H1 (cell line): Measurements from ENCODE around the gene ARHGEF10L. TPM values are rescaled to one million over a fixed set of nuclear protein-coding genes. Genes with fewer than 3 reads are reported as not detected.

Source experiments
- ATF3 ChIP-seq: IDR thresholded peaks from 2 replicates; pipeline ENCODE4 v1.6.1; 2011; ENCODE audit warnings: low read depth, mild to moderate bottlenecking, low read length; ENCODE audit not compliant: insufficient read depth
- CTBP2 ChIP-seq: IDR thresholded peaks from 2 replicates; pipeline ENCODE4 v1.7.0; 2011; ENCODE audit warnings: borderline replicate concordance, mild to moderate bottlenecking, moderate library complexity, mixed read lengths, low read length; ENCODE audit not compliant: insufficient read depth, insufficient read length
- NANOG ChIP-seq: IDR thresholded peaks from 2 replicates; pipeline ENCODE4 v1.6.1; 2011; ENCODE audit warnings: low read length, low read depth, mild to moderate bottlenecking, inconsistent platforms; ENCODE audit not compliant: insufficient read depth, poor library complexity, severe bottlenecking
- polyA plus RNA-seq, 7 experiments: library from polyadenylated mRNA; depleted of rRNA in 3 of 7; stranded (reverse) in 5 of 7; unstranded in 2 of 7; fragments of >200 nt in 5 of 7; fragments of 200-250 nt in 2 of 7; gene quantifications; 1 replicate in 5 of 7; 2 replicates in 1 of 7; 4 replicates in 1 of 7; pipeline versions ENCODE4 v1.2.1 to v1.2.3, GENCODE V29; 2011 to 2013; ENCODE audit warnings: missing spikeins in 2 of 7, mixed read lengths in 2 of 7
- total RNA-seq: library from RNA; stranded (reverse); fragmentation: NEBNext Ultra II Directional; extraction: Animal tissue kit (Norgen Biotek cat#: 25700); gene quantifications from 2 replicates; pipeline ENCODE4 v1.2.1, GENCODE V29; 2021

The ARHGEF10L gene
- total and polyA plus RNA-seq, 2 of the 8 experiments (the other 6 are each of a cell fraction or from before 2014, with no cell fraction given) = 33.6 to 39.6 TPM

DNA sequence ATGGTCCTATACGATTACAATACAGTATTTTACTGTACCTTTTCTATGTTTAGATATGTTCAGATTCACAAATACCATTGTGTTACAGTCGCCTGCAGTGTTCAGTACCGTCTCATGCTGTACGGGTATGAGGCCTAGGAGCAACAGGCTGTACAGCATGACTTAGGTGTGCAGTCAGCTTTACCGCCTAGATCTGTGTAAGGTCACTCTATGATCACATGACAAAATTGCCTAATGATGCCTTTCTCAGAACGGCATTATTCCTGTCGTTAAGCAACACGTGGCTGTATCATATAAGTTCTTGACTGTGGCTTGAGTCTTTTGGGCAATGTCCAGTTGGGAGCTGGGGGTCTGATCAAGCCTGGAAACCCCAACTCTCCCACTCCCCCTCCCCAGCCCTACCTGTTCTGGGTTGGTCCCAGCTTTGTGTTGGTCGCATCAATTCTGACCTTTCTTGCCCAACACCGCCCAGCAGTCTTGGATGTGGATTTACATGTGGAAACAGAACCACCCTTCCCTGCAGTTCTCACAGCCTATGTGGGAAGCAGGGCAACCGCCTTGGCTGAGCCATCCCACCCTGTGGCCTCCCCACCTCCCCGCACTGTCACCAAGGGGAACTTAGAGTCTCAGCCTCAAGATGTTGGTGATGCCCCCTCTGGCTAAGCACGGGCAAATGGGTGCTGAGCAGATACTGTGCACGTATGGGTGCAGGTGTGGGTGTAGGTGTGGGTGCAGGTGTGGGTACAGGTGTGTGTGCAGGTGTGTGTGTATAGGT is 135.4 kb downstream of the ARHGEF10L start (continued):
- TF ChIP-seq CTBP2 = no peak
- no peak for TF ChIP-seq NANOG
- TF ChIP-seq ATF3 = no peak
